ENCODE results near the gene MED27.

DNA sequence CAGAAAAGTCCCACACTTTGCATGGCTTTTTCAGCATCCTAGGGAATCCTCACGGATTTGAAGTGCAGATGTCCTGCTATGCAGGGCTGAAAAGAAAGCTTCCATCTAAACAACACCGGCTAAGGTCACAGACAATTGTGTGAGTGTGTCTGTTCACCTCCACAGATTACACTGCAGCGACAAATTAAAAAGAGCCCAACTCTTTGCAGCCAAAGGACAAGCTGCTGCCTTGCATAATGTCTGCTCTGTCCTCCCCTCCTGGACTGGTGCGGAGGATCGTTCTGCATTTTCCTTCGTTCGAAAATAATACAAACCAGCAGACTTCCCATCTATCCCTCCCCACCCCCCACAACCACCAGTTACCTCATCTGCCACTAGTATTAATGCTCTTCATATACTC, 169.1 kb downstream of the MED27 start:
- TF ChIP-seq, protein P1, sequence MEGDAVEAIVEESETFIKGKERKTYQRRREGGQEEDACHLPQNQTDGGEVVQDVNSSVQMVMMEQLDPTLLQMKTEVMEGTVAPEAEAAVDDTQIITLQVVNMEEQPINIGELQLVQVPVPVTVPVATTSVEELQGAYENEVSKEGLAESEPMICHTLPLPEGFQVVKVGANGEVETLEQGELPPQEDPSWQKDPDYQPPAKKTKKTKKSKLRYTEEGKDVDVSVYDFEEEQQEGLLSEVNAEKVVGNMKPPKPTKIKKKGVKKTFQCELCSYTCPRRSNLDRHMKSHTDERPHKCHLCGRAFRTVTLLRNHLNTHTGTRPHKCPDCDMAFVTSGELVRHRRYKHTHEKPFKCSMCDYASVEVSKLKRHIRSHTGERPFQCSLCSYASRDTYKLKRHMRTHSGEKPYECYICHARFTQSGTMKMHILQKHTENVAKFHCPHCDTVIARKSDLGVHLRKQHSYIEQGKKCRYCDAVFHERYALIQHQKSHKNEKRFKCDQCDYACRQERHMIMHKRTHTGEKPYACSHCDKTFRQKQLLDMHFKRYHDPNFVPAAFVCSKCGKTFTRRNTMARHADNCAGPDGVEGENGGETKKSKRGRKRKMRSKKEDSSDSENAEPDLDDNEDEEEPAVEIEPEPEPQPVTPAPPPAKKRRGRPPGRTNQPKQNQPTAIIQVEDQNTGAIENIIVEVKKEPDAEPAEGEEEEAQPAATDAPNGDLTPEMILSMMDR (IDR thresholded peaks at IDR 0.05) = no peak
- no peak for TF ChIP-seq POLR2A (IDR thresholded peaks at IDR 0.05)
